MM.1S (cell line): ENCODE measurements around the gene MPHOSPH9.
A peak's percentile ranks its signal among the peaks of the same experiment; 100 is the strongest.

Experiments
- DNase-seq: peaks from one replicate; pipeline ENCODE4 v3.0.0-alpha.2; 2015
- H2AFZ ChIP-seq: fragments of 300-600 bp; sonication (generic); 2 replicates; pipeline ENCODE4 v1.6.0; 2016; ENCODE audit warnings: antibody characterized with exemption, low read length
- H3F3A ChIP-seq: fragments of 300-600 bp; sonication (generic); 2 replicates; pipeline ENCODE4 v1.6.1; 2016; ENCODE audit warnings: mild to moderate bottlenecking, antibody characterized with exemption, low read length, moderate library complexity, mixed read lengths; ENCODE audit not compliant: insufficient read depth
- H3K27ac ChIP-seq: fragments of 300-600 bp; sonication (generic); 2 replicates; pipeline ENCODE4 v1.5.1; 2016; ENCODE audit warnings: mild to moderate bottlenecking, low read length
- H3K27me3 ChIP-seq: fragments of 300-600 bp; sonication (generic); replicated peaks from 2 replicates; pipeline ENCODE4 v1.6.0; 2016; ENCODE audit warnings: low read length; ENCODE audit not compliant: insufficient read depth
- H3K36me3 ChIP-seq: fragments of 300-600 bp; sonication (generic); replicated peaks from 2 replicates; pipeline ENCODE4 v1.6.1; 2016; ENCODE audit warnings: mild to moderate bottlenecking, low read length, mixed read lengths; ENCODE audit not compliant: insufficient read depth
- H3K4me1 ChIP-seq: fragments of 300-600 bp; sonication (generic); 2 replicates; pipeline ENCODE4 v1.6.1; 2016; ENCODE audit warnings: low read length, mixed read lengths
- H3K4me2 ChIP-seq: fragments of 300-600 bp; sonication (generic); 2 replicates; pipeline ENCODE4 v1.6.0; 2016; ENCODE audit warnings: low read depth, low read length
- H3K4me3 ChIP-seq: fragments of 300-600 bp; sonication (generic); 2 replicates; pipeline ENCODE4 v1.5.1; 2016; ENCODE audit warnings: low read length, mixed read lengths
- H3K79me2 ChIP-seq: fragments of 300-600 bp; sonication (generic); 2 replicates; pipeline ENCODE4 v1.6.1; 2016; ENCODE audit warnings: mixed run types, low read length, mixed read lengths
- H3K9ac ChIP-seq: fragments of 300-600 bp; sonication (generic); 2 replicates; pipeline ENCODE4 v1.6.1; 2016; ENCODE audit warnings: low read length, mixed read lengths
- H3K9me2 ChIP-seq: fragments of 300-600 bp; sonication (generic); replicated peaks from 2 replicates; pipeline ENCODE4 v1.6.1; 2016; ENCODE audit warnings: mild to moderate bottlenecking, low read length, mixed read lengths; ENCODE audit not compliant: insufficient read depth
- H3K9me3 ChIP-seq: fragments of 300-600 bp; sonication (generic); replicated peaks from 2 replicates; pipeline ENCODE4 v1.6.1; 2016; ENCODE audit warnings: mild to moderate bottlenecking, low read length, mixed read lengths; ENCODE audit not compliant: insufficient read depth
- H4K20me1 ChIP-seq: fragments of 300-600 bp; sonication (generic); 2 replicates; pipeline ENCODE4 v1.6.1; 2016; ENCODE audit warnings: mild to moderate bottlenecking, low read length, moderate library complexity, mixed read lengths; ENCODE audit not compliant: insufficient read depth
- EZH2 ChIP-seq: fragments of 300-600 bp; sonication (generic); optimal IDR thresholded peaks from 2 replicates; pipeline ENCODE3; 2017; ENCODE audit warnings: low read depth, mild to moderate bottlenecking, antibody characterized with exemption, low read length, mixed read lengths
- EZH2phosphoT487 ChIP-seq: fragments of 300-600 bp; sonication (generic); IDR thresholded peaks from 2 replicates; pipeline ENCODE4 v1.6.1; 2018; ENCODE audit warnings: antibody characterized with exemption, low read length
- TF ChIP-seq, protein P1 (sequence below): fragments of 300-600 bp; sonication (generic); IDR thresholded peaks from 2 replicates; pipeline ENCODE4 v1.5.1; 2016; ENCODE audit warnings: antibody characterized with exemption, low read length, mixed read lengths

Gene MPHOSPH9

DNA sequence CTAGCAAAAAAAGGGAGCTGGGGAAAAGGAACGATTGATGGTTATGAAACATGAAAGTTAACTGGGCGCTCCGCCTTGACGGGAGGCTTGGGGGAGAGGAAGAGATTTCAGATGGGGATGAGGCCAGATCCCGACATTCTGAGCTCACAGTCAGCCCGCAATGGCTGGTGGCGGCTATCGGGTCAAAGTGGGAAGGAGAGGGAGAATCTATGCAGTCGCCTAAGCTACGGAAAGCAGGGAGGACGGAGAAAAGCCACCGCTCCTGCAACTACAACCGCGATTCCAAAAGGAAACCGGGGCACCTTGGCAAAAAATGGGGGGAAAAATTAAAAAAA lies 502 bp downstream of the MPHOSPH9 start:
- Histone ChIP-seq H3K27me3 (no peaks in the 10 kb centered on the region), H3K9ac (peak overlapping the region; percentile 79), H3K27ac (peak overlapping the region; percentile 62; the same call in 1 of the 2 replicates), H3K9me3 (no peaks in the 10 kb centered on the region), H4K20me1 (no peaks in the 10 kb centered on the region), H3K4me1 (peaks cover 6% of the 10 kb centered on the region; the same call in 1 of the 2 replicates), H2AFZ (peak overlapping the region; percentile 83), H3K36me3 (no peaks in the 10 kb centered on the region), H3K79me2 (peaks cover 75% of the 10 kb centered on the region), H3K4me3 (peak overlapping the region; percentile 87), H3K4me2 (peak overlapping the region; percentile 83), H3F3A (0 out of 2 replicates have a peak, but pooled peaks cover 7% of the 10 kb centered on the region), H3K9me2 (no peaks in the 10 kb centered on the region)
- DNase-seq = no peak
- TF ChIP-seq EZH2 = no peak
- TF ChIP-seq, protein P1, sequence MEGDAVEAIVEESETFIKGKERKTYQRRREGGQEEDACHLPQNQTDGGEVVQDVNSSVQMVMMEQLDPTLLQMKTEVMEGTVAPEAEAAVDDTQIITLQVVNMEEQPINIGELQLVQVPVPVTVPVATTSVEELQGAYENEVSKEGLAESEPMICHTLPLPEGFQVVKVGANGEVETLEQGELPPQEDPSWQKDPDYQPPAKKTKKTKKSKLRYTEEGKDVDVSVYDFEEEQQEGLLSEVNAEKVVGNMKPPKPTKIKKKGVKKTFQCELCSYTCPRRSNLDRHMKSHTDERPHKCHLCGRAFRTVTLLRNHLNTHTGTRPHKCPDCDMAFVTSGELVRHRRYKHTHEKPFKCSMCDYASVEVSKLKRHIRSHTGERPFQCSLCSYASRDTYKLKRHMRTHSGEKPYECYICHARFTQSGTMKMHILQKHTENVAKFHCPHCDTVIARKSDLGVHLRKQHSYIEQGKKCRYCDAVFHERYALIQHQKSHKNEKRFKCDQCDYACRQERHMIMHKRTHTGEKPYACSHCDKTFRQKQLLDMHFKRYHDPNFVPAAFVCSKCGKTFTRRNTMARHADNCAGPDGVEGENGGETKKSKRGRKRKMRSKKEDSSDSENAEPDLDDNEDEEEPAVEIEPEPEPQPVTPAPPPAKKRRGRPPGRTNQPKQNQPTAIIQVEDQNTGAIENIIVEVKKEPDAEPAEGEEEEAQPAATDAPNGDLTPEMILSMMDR = no peak
- no peak for TF ChIP-seq EZH2phosphoT487

DNA sequence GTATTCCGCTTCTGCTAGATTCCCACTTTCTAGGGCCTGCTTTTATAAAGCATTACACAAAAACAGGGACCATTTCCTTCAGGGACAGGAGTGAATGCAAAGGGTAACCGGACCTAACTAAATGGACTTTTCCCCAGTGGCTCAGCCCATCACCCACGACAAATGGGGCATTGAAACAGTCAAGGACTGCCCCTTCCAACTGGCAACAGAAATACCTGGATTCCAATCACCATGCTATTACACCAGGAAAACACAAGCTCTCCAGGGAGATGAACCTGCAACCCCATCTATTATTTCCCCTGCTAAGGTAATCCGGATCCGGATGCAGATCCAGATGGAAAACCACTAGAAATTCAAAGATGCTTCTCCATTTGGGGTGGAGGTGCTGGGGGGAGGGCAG lies 1.0 kb downstream of the MPHOSPH9 start:
- no peak overlapping the region; the same call in 1 of the 2 replicates for H2AFZ ChIP-seq
- no peaks in the 10 kb centered on the region for H3K9me3 ChIP-seq
- no peak for DNase-seq
- no peaks in the 10 kb centered on the region for H3K9me2 ChIP-seq
- no peak for TF ChIP-seq EZH2phosphoT487
- no peak for TF ChIP-seq EZH2
- TF ChIP-seq, protein P1 = no peak
- peaks cover 6% of the 10 kb centered on the region; the same call in 1 of the 2 replicates for H3K4me1 ChIP-seq
- no peaks in the 10 kb centered on the region for H3K36me3 ChIP-seq
- H3K27me3 ChIP-seq = no peaks in the 10 kb centered on the region
- H3F3A ChIP-seq = 0 out of 2 replicates have a peak, but pooled peaks cover 7% of the 10 kb centered on the region
- peak overlapping the region; percentile 79; the same call in 1 of the 2 replicates for H3K9ac ChIP-seq
- no peaks in the 10 kb centered on the region for H4K20me1 ChIP-seq
- 0 out of 2 replicates have a peak overlapping the region, but pooled peaks have one; percentile 62 for H3K27ac ChIP-seq
- H3K4me3 ChIP-seq = peak overlapping the region; percentile 87
- H3K4me2 ChIP-seq = peak overlapping the region; percentile 83
- H3K79me2 ChIP-seq = peaks cover 76% of the 10 kb centered on the region

DNA sequence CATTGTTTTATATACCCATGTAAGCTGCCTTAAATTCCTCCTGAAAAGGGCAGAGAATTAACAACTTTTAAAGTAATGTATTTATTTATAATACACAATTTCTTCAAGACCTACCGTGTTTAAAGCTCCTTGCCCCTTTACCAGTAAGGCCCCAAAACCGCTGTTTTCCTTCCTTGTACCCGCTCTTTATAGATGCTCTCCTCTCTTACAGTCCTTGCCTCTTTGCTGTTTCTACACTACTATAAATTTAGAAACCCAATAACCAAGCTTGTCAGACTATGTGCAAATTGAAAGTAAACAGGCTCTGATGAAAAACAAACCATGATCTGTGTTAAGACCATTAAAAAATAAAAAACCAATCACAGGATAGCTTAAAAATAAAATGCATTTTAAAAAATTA lies 3.9 kb downstream of the MPHOSPH9 start:
- H3K4me2 ChIP-seq = peak overlapping the region; percentile 70

More for the DNA sequence above, 3.9 kb downstream of the MPHOSPH9 start:
- H3K9me2 ChIP-seq = no peaks in the 10 kb centered on the region
- peak overlapping the region; percentile 42; the same call in 1 of the 2 replicates for H3K4me3 ChIP-seq
- DNase-seq = peak; percentile 8
- H3F3A ChIP-seq = 0 out of 2 replicates have a peak, but pooled peaks cover 7% of the 10 kb centered on the region
- no peaks in the 10 kb centered on the region for H4K20me1 ChIP-seq
- TF ChIP-seq EZH2 = no peak
- TF ChIP-seq, protein P1 = no peak
- TF ChIP-seq EZH2phosphoT487 = no peak
- H3K27me3 ChIP-seq = no peaks in the 10 kb centered on the region
- H3K9ac ChIP-seq = peak overlapping the region; percentile 8; the same call in 1 of the 2 replicates
- peaks cover 6% of the 10 kb centered on the region; the same call in 1 of the 2 replicates for H3K4me1 ChIP-seq
- peaks cover 55% of the 10 kb centered on the region for H3K79me2 ChIP-seq
- no peaks in the 10 kb centered on the region for H3K36me3 ChIP-seq
- H3K27ac ChIP-seq = peak overlapping the region; percentile 44; the same call in 1 of the 2 replicates
- no peak overlapping the region; the same call in 1 of the 2 replicates for H2AFZ ChIP-seq
- H3K9me3 ChIP-seq = no peaks in the 10 kb centered on the region
